ENCODE results near the gene TRAPPC6A.

DNA sequence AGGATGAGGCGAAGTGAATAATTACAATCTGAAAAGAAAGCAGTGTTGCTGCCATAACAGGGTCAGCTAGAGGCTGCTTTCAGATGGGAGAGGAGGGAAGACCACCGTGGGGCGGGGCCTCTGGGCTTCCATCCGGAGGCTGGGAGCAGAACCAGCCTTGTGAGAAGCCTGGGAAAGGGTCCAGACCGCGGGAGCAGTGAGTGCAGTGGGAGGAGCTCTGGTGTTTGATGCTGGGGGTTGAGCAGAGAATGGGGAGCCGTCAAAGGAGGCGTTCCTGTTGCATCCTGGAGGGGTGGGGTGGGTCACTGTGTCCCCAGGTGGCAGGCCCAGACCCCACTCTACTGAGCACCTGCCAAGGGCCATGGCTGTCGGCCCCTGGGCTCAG is 35.3 kb downstream of the TRAPPC6A start:
- no peak for TF ChIP-seq GATA2 (IDR thresholded peaks at IDR 0.05; ENCODE audit: low read depth, low read length)
- TF ChIP-seq GATA3 (IDR thresholded peaks at IDR 0.05; ENCODE audit: low read depth, low read length) = no peak
